Renal cortical epithelial cell (primary cell): ENCODE data around the gene MFNG. TPM values are rescaled to one million over a fixed set of nuclear protein-coding genes. Genes with fewer than 3 reads are reported as not detected.
A peak's percentile ranks its signal among the peaks of the same experiment; 100 is the strongest.
"Not testable (repeated sequence)": the region's sequence is repeated elsewhere in the genome, so short reads cannot be mapped to it uniquely, and the experiment has no call there.

ENCODE experiments used
- DNase-seq: peaks from one replicate; pipeline ENCODE4 v3.0.0-alpha.2; 2011; ENCODE audit warnings: low read depth
- total RNA-seq: library from RNA; depleted of rRNA; stranded (reverse); fragments of >200 nt; gene quantifications from 2 replicates; pipeline ENCODE4 v1.2.3, GENCODE V29; 2014

Gene MFNG
- total RNA-seq, 1 donor from 2014 or later: 1.1 TPM

GRCh38 chr22:37474447-37475090, 11.6 kb downstream of the MFNG start:
- no peak for DNase-seq

- no peak for DNase-seq
Measured at GRCh38 chr22:37473437-37473946, 12.7 kb downstream of the MFNG start.

- DNase-seq: no peak
Measured at GRCh38 chr22:37472418-37473006, 13.7 kb downstream of the MFNG start.

- no peak for DNase-seq
Measured at GRCh38 chr22:37471727-37472417, 14.3 kb downstream of the MFNG start.

GRCh38 chr22:37470087-37470445, 16.1 kb downstream of the MFNG start:
- no peak for DNase-seq

- no peak for DNase-seq
Measured at GRCh38 chr22:37469416-37470086, 16.6 kb downstream of the MFNG start.

GRCh38 chr22:37468201-37468695, 17.9 kb downstream of the MFNG start:
- not testable (repeated sequence) for DNase-seq

- no peak for DNase-seq
Measured at GRCh38 chr22:37467391-37467955, 18.7 kb downstream of the MFNG start.

- no peak for DNase-seq
Measured at GRCh38 chr22:37464181-37464580, 22.0 kb downstream of the MFNG start.

GRCh38 chr22:37462983-37463382, 23.2 kb downstream of the MFNG start:
- DNase-seq: peak; percentile 41

- no peak for DNase-seq
Measured at GRCh38 chr22:37462436-37462835, 23.7 kb downstream of the MFNG start.

- DNase-seq: no peak
Measured at GRCh38 chr22:37461961-37462360, 24.2 kb downstream of the MFNG start.

GRCh38 chr22:37460684-37461083, 25.5 kb downstream of the MFNG start:
- DNase-seq: no peak

- no peak for DNase-seq
Measured at GRCh38 chr22:37459206-37459605, 27.0 kb downstream of the MFNG start.

GRCh38 chr22:37457093-37457893, 28.9 kb downstream of the MFNG start:
- peak; percentile 44 for DNase-seq

GRCh38 chr22:37456346-37456745, 29.8 kb downstream of the MFNG start:
- no peak for DNase-seq

GRCh38 chr22:37455896-37456295, 30.3 kb downstream of the MFNG start:
- DNase-seq: peak; percentile 6

GRCh38 chr22:37454857-37455686, 31.1 kb downstream of the MFNG start:
- peak; percentile 97 for DNase-seq

GRCh38 chr22:37453696-37454095, 32.5 kb downstream of the MFNG start:
- DNase-seq: no peak

- no peak for DNase-seq
Measured at GRCh38 chr22:37451218-37451617, 35.0 kb downstream of the MFNG start.
